ENCODE results near the gene RNF186.
"Not testable (repeated sequence)": the region's sequence is repeated elsewhere in the genome, so short reads cannot be mapped to it uniquely, and the experiment has no call there.

RNF186 gene, protein sequence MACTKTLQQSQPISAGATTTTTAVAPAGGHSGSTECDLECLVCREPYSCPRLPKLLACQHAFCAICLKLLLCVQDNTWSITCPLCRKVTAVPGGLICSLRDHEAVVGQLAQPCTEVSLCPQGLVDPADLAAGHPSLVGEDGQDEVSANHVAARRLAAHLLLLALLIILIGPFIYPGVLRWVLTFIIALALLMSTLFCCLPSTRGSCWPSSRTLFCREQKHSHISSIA

DNA sequence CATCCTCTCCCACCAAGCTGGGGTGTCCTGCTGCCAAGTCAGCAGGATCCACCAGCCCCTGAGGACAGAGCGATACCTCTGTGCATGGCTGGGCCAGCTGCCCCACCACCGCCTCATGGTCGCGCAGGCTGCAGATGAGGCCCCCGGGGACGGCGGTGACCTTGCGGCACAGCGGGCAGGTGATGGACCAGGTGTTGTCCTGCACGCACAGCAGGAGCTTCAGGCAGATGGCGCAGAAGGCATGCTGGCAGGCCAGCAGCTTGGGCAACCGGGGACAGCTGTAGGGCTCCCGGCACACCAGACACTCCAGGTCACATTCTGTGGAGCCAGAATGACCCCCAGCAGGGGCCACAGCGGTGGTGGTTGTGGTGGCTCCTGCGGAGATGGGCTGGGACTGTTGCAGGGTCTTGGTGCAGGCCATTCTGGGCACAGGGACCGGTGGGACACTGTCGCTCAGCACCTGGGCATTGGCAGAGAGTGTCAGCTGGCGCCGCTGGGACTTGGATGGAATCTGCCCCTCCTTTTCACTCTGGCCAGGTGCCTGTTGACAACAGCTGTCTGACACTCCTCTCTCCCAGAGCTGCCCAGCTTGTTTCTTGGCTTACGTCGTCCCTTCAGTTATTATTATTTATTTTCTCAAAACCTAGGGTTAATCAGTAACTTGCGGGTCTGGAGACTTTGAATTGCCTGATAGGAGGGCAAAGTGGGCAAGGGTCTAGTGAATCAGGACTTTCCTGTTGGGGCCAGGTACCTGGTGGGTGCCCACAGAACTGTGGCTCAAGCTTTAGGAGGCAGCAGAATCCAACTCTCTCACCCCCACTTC lies at the start of gene RNF186:
Gene RNF186 (minus strand): TSS at position 603 of the 823 bp plus-strand sequence. CDS start 182 bp downstream, at position 421.
- Mint-ChIP-seq H3K36me3 (no peaks in the 10 kb centered on the region), H3K9me3 (ENCODE audit: low read depth) (no peaks in the 10 kb centered on the region), H3K27me3 (no peaks in the 10 kb centered on the region), H3K4me1 (ENCODE audit: low read depth) (no peaks in the 10 kb centered on the region), H3K4me3 (no peak within 1 kb of the TSS), H3K27ac (no peak within 1 kb of the TSS)

DNA sequence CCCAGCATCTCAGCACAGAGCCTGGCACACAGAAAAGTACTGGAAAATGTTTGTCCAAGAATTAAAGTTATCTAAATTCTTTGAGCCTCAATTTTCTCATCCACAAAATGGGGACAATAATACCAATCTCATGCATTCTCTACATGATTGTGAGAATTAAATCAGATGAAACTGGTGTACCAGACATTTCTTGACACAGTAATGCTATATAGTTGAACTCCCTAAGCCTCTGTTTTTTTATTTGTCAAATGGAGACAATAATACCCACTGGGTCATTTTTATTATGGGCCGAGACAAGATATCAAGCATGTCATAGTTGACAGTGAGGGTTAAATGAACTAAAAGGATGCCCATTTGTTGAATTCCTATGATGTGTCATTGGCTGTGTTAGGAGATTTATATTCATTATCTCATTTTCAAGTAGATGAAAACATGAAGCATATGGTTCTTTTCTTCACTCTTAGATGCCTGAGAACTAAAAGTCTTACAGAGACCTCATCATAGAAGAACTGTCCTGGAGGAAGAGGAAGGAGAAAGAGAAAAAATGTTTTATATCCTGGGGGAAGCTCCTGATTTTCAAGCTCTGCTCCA lies 49.6 kb upstream of the RNF186 start:
- Mint-ChIP-seq H3K27ac (no peak overlapping the region), H3K4me1 (ENCODE audit: low read depth) (no peaks in the 10 kb centered on the region), H3K27me3 (peaks cover 23% of the 10 kb centered on the region), H3K9me3 (ENCODE audit: low read depth) (peaks cover 5% of the 10 kb centered on the region), H3K36me3 (no peaks in the 10 kb centered on the region), H3K4me3 (no peak overlapping the region)

DNA sequence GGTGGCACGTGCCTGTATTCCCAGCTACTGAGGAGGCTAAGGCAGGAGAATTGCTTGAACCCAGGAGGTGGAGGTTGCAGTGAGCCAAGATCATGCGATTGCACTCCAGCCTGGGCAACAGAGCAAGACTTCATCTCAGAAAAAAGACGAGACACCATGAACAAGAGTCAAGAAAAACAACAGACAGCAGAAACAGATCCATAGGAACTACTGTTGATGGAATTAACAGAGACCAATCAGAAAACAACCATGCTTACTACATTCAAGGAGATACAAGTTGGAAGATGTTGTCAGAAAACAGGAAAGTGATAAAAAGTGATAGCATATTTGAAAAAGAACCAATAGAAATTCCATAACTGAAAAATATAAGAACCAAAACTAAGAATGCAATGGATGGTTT lies 47.9 kb upstream of the RNF186 start:
- H3K4me3 Mint-ChIP-seq = no peak overlapping the region

DNA sequence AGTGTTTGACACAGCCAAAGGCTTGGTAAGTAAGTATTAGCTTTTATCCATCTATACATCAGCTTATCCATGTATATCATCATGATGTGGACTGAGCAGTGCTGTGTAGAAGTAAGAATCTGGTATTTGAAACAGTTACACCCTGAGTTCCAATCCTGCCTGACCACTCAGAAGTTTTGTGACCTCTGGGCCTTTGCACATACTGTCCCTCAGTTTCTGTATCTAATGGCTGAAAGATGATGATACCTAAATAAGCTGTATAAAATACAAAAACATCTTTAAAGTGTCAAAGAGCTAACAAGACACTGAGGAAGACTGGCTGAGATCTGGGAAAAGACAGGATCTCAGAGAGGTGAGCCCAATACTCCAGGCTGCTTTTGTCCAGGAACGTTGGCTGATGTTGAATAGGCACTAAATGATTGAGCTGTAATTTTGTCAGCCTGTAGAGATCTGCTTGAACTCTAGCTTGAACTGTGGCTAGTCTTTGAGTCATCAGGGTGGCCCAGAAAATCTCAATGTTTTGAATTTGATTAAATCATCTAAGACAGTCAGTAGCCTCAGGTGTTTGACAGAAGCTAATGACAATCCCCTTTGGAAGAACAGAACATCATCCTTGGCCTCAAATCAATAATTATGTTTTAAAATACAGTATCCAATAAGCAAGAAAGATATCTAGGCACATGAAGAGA lies 46.9 kb upstream of the RNF186 start:
- H3K27me3 Mint-ChIP-seq = peaks cover 20% of the 10 kb centered on the region
- H3K27ac Mint-ChIP-seq = no peak overlapping the region
- no peak overlapping the region for H3K4me3 Mint-ChIP-seq
- no peaks in the 10 kb centered on the region for H3K36me3 Mint-ChIP-seq
- peaks cover 5% of the 10 kb centered on the region for H3K9me3 Mint-ChIP-seq (ENCODE audit: low read depth)
- no peaks in the 10 kb centered on the region for H3K4me1 Mint-ChIP-seq (ENCODE audit: low read depth)

More for the DNA sequence above, 47.9 kb upstream of the RNF186 start:
- Mint-ChIP-seq H3K27ac (no peak overlapping the region), H3K36me3 (no peaks in the 10 kb centered on the region), H3K9me3 (ENCODE audit: low read depth) (peaks cover 5% of the 10 kb centered on the region), H3K4me1 (ENCODE audit: low read depth) (no peaks in the 10 kb centered on the region), H3K27me3 (peaks cover 21% of the 10 kb centered on the region)

DNA sequence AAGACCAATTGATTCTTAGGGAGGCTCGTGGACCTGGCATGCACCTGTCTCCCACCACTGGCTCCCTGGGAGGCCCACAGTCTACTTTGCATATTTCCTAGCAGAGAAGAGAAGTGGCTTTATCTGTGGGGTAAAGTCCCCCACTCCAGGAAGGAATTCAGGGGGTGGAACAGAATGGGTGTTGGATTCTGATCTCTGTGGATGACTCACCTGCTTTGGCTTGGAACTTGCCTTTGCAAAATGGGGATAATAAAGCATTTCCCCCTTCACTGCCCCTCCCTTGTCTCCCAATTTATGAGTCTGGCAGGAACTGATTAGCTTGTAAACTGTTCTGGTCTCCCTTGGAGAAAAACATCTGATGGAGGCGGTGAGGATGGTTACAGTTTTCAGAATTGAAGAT lies 46.0 kb upstream of the RNF186 start:
- Mint-ChIP-seq H3K4me1 (ENCODE audit: low read depth) (no peaks in the 10 kb centered on the region), H3K27me3 (peaks cover 16% of the 10 kb centered on the region), H3K9me3 (ENCODE audit: low read depth) (peaks cover 5% of the 10 kb centered on the region), H3K4me3 (no peak overlapping the region), H3K27ac (no peak overlapping the region), H3K36me3 (no peaks in the 10 kb centered on the region)

DNA sequence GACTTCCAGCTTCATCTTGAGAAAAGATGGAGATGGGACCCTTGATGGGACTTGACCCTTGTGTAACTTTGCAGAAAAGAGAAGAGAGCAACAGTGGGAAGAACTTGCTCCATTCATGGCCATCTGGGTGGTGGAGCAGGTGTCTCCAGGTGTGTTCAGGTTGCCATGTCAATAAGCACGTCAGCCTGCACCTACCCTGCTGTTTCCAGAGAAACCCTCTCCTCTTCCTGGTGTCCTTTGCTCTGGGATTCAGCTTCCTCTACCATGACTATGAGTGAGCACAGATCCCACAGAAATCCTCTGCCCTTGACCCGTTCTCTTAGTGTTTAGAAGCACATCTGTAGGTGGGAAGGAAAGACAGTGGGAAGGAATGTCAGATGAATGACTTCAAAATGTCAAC lies 45.3 kb upstream of the RNF186 start:
- peaks cover 5% of the 10 kb centered on the region for H3K9me3 Mint-ChIP-seq (ENCODE audit: low read depth)
- H3K27ac Mint-ChIP-seq = no peak overlapping the region
- no peaks in the 10 kb centered on the region for H3K4me1 Mint-ChIP-seq (ENCODE audit: low read depth)
- H3K4me3 Mint-ChIP-seq = no peak overlapping the region
- H3K27me3 Mint-ChIP-seq = peaks cover 14% of the 10 kb centered on the region
- H3K36me3 Mint-ChIP-seq = no peaks in the 10 kb centered on the region

DNA sequence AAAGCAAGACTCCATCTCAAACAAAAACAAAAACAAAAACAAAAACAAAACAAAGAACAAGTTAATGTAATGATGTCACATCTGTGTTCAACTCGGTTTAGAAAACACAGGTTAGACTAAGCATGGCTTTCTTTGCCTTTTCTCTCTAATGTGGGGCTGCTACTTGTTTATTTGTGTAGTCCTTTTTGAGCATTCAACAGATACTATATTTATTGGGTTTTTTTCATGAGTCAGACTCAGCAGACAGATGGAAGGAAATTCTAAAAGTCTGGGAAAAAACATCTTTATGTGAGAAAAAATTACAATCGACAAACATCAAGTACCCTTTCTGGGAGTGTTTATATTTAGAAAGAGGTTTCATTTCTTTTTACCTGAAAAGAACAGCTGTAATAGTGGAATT lies 44.8 kb upstream of the RNF186 start:
- H3K4me3 Mint-ChIP-seq = no peak overlapping the region
- H3K36me3 Mint-ChIP-seq = no peaks in the 10 kb centered on the region
- no peaks in the 10 kb centered on the region for H3K4me1 Mint-ChIP-seq (ENCODE audit: low read depth)
- no peak overlapping the region for H3K27ac Mint-ChIP-seq
- peaks cover 15% of the 10 kb centered on the region for H3K27me3 Mint-ChIP-seq
- peaks cover 5% of the 10 kb centered on the region for H3K9me3 Mint-ChIP-seq (ENCODE audit: low read depth)

DNA sequence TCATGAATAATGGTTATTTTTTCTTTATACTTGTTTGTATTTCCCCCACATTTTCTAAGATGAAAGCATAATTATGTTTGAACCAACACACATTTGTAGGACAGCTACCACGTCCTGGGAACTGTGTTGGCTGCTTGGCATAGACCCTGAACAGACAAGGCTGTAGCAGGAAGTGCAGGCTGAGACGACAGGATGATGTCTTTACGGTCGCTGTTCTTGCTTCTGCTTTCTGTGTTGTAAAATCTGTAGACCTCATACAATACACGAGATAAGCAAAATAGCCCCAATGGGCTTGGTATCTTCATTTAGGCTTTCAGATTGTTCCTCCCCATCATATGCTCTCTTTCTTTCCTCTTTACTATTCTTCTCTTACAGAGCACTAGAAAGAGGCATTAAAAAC lies 43.8 kb upstream of the RNF186 start:
- H3K4me1 Mint-ChIP-seq (ENCODE audit: low read depth) = no peaks in the 10 kb centered on the region
- H3K9me3 Mint-ChIP-seq (ENCODE audit: low read depth) = peaks cover 5% of the 10 kb centered on the region
- no peak overlapping the region for H3K27ac Mint-ChIP-seq
- H3K36me3 Mint-ChIP-seq = no peaks in the 10 kb centered on the region
- no peak overlapping the region for H3K4me3 Mint-ChIP-seq
- H3K27me3 Mint-ChIP-seq = peaks cover 18% of the 10 kb centered on the region

DNA sequence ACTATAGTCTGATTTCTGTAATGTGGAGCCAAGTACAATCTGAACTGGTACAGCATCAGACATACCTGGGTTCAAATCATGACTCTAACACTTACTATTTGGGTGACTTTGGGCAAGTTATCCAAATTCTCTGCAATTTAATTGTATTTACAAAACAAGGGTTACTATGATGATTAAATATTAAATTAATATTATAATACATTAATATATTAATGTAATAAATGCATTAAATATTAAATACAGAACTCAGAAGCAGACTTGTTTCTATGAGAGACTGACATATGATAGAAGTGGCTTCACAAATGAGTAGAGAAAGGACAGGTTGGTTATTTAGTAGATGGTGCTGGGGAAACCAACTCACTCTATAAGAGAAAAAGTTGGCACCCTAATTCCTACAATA lies 39.8 kb upstream of the RNF186 start:
- H3K36me3 Mint-ChIP-seq = no peaks in the 10 kb centered on the region
- H3K27ac Mint-ChIP-seq = no peak overlapping the region
- H3K9me3 Mint-ChIP-seq (ENCODE audit: low read depth) = no peaks in the 10 kb centered on the region
- H3K4me1 Mint-ChIP-seq (ENCODE audit: low read depth) = no peaks in the 10 kb centered on the region
- no peak overlapping the region for H3K4me3 Mint-ChIP-seq
- peaks cover 9% of the 10 kb centered on the region for H3K27me3 Mint-ChIP-seq

DNA sequence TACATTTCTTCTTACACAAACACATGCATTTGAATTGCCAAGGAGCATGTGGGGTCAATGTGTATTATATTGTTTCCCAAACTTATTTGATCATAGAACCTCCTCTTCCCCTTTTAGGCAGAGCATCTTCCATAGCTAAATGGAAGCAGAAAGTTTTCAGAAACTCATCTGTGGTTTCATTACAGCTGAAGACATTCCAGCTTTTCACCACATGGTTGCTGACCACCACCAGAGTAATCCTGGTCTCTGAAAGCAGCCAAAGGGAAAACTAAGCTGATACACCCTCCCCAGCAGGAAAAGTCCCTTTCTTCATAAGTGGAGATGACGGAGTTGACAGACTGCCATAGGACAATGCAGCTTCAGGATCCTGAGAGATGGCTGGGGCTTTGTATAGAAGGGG lies 37.0 kb upstream of the RNF186 start:
- Mint-ChIP-seq H3K4me3 (no peak overlapping the region), H3K27me3 (peaks cover 5% of the 10 kb centered on the region), H3K4me1 (ENCODE audit: low read depth) (no peaks in the 10 kb centered on the region), H3K36me3 (no peaks in the 10 kb centered on the region), H3K9me3 (ENCODE audit: low read depth) (no peaks in the 10 kb centered on the region), H3K27ac (no peak overlapping the region)

DNA sequence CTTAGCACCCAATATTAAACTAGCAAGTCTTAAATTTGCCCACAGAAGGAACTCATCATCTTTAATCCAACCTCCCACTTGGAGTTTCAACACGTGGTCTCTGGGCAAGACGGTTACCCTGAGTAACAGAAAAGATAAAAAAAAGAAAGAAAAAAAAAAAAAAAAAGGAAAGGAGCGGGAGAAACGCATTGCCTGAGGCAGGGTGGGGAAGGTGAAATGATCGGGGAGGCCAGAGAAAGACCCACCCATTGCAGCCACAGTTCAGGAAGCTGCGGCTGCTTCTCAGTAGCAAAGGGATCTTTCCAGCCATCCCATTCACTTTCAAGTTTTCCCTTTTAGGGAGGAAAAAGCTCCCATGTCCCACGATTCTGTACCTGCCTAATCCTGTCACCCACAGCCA lies 35.1 kb upstream of the RNF186 start:
- no peak overlapping the region for H3K4me3 Mint-ChIP-seq
- no peaks in the 10 kb centered on the region for H3K4me1 Mint-ChIP-seq (ENCODE audit: low read depth)
- H3K27ac Mint-ChIP-seq = no peak overlapping the region
- no peaks in the 10 kb centered on the region for H3K36me3 Mint-ChIP-seq
- H3K27me3 Mint-ChIP-seq = peaks cover 9% of the 10 kb centered on the region
- no peaks in the 10 kb centered on the region for H3K9me3 Mint-ChIP-seq (ENCODE audit: low read depth)

DNA sequence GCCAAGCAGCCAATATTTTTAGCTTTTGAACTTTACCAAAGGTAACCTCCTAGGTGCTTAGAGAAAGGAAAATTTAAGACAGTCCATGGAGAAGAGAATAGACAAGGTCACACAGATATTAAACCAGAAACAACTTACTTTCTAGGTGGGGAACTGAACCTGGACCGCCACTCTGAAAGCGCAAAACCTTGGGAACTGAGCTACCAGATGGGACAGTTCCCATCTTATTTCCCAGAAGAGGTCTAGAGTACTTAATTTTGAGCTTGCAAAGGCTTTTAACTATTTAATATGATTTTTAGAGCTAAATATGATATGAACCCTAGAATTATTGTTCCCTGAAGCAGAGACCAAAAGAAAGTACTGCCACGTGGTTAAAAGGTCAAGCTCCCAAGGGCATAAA lies 34.2 kb upstream of the RNF186 start:
- H3K27ac Mint-ChIP-seq; H3K36me3 Mint-ChIP-seq; H3K4me1 Mint-ChIP-seq (ENCODE audit: low read depth); H3K9me3 Mint-ChIP-seq (ENCODE audit: low read depth); H3K4me3 Mint-ChIP-seq: not testable (repeated sequence)
- peaks cover 11% of the 10 kb centered on the region for H3K27me3 Mint-ChIP-seq

DNA sequence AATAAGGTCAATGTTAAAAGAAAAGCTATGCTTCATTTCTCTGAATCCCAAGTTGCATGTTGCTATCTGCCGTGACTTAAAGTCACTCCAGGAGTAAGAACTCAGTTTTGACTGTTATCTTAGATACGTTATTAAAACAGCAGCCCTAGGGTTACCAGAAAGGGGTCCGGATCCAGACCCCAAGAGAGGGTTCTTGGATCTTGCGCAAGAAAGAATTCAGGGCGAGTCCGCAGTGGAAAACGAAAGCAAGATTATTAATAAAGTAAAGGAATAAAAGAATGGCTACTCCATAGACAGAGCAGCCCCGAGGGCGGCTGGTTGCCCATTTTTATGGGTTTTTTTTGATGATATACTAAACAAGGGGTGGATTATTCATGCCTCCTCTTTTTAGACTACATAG lies 32.3 kb upstream of the RNF186 start:
- peaks cover 11% of the 10 kb centered on the region for H3K27me3 Mint-ChIP-seq
- H3K4me1 Mint-ChIP-seq (ENCODE audit: low read depth); H3K4me3 Mint-ChIP-seq; H3K36me3 Mint-ChIP-seq; H3K9me3 Mint-ChIP-seq (ENCODE audit: low read depth); H3K27ac Mint-ChIP-seq: not testable (repeated sequence)

DNA sequence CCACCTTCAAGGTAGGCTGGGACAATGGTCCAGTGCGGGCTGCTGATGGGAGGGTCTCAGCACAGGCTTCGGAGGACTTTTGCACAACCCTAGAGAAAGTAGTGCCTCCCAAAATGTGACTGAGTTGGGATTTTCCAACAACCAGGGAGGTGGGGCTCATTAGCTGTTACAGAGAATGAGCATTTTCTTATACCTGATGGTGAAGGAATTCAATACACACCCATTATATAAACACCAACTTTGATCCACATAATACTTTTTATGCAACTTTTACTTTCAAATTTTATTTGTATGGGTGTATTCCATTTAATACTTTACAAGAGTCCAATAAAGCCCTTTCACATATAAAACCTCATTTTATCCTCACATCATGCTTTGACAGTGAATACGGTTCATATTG lies 31.3 kb upstream of the RNF186 start:
- no peak overlapping the region for H3K27ac Mint-ChIP-seq
- H3K27me3 Mint-ChIP-seq = peaks cover 11% of the 10 kb centered on the region
- H3K9me3 Mint-ChIP-seq (ENCODE audit: low read depth) = no peaks in the 10 kb centered on the region
- no peak overlapping the region for H3K4me3 Mint-ChIP-seq
- H3K36me3 Mint-ChIP-seq = no peaks in the 10 kb centered on the region
- H3K4me1 Mint-ChIP-seq (ENCODE audit: low read depth) = no peaks in the 10 kb centered on the region

DNA sequence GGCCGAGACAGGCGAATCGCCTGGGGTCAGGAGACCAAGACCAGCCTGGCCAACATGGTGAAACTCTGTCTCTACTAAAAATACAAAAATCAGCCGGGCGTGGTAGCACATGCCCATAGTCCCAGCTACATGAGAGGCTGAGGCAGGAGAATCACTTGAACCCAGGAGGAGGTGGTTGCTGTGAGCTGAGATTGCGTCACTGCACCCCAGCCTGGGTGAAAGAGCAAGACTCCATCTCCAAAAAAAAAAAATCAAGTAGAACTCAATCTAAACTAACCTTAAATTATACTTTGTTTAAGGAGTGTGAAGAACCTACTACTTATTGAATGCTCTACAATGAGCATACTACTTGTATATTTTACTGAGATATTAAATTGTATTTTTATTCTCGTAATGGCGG lies 30.5 kb upstream of the RNF186 start:
- no peaks in the 10 kb centered on the region for H3K36me3 Mint-ChIP-seq
- H3K4me1 Mint-ChIP-seq (ENCODE audit: low read depth) = peaks cover under 1% of the 10 kb centered on the region
- H3K27me3 Mint-ChIP-seq = peaks cover 14% of the 10 kb centered on the region
- no peak overlapping the region for H3K27ac Mint-ChIP-seq
- no peak overlapping the region for H3K4me3 Mint-ChIP-seq
- H3K9me3 Mint-ChIP-seq (ENCODE audit: low read depth) = no peaks in the 10 kb centered on the region

Measured in activated naive CD8-positive, alpha-beta T cell (primary cell).